ENCODE results near the gene EPS15. TPM values are rescaled to one million over a fixed set of nuclear protein-coding genes. Genes with fewer than 3 reads are reported as not detected.

The EPS15 gene
- total and polyA plus RNA-seq, 2 experiments from 2014 or later, result 14.9 to 46.0 TPM

GRCh38 chr1:51425955-51426354 is 93.1 kb downstream of the EPS15 start:
- Histone ChIP-seq H3K4me3 (no peak overlapping the region), H3K27me3 (no peaks in the 10 kb centered on the region), H3K4me1 (ENCODE audit: insufficient read depth) (no peaks in the 10 kb centered on the region), H2AFZ (no peak overlapping the region), H4K20me1 (ENCODE audit: insufficient read depth, poor library complexity, severe bottlenecking) (no peaks in the 10 kb centered on the region), H3K9me3 (ENCODE audit: low read depth) (no peaks in the 10 kb centered on the region), H3K36me3 (replicated peaks; ENCODE audit: insufficient read depth, low read depth) (no peaks in the 10 kb centered on the region), H3K27ac (no peak overlapping the region), H3K4me2 (no peak overlapping the region), H3K9me2 (replicated peaks; ENCODE audit: insufficient read depth) (no peaks in the 10 kb centered on the region), H3K79me2 (no peaks in the 10 kb centered on the region)
- 85% methylated on average over 3 of the region's 3 CpGs for WGBS (ENCODE audit: low lambda C conversion rate, missing lambda C conversion rate)
- no peak for DNase-seq (ENCODE audit: low spot score)
- no peak for TF ChIP-seq CTCF (IDR thresholded peaks at IDR 0.05; ENCODE audit: poor library complexity)
- no peak for TF ChIP-seq EZH2 (IDR thresholded peaks at IDR 0.05; ENCODE audit: borderline replicate concordance)
- TF ChIP-seq EZH2phosphoT487 (IDR thresholded peaks at IDR 0.05; ENCODE audit: low read depth, severe bottlenecking, unreplicated experiment), result no peak

- no peak for DNase-seq (ENCODE audit: low spot score)
- no peak overlapping the region for H3K4me3 ChIP-seq
- H3K9me3 ChIP-seq (ENCODE audit: low read depth), result no peaks in the 10 kb centered on the region
- H3K27me3 ChIP-seq, result no peaks in the 10 kb centered on the region
- WGBS (ENCODE audit: low lambda C conversion rate, missing lambda C conversion rate), result 100% methylated on average over 1 of the region's 1 CpG
- no peaks in the 10 kb centered on the region for H3K9me2 ChIP-seq (replicated peaks; ENCODE audit: insufficient read depth)
- no peak overlapping the region for H3K27ac ChIP-seq
- H4K20me1 ChIP-seq (ENCODE audit: insufficient read depth, poor library complexity, severe bottlenecking), result no peaks in the 10 kb centered on the region
- H3K4me1 ChIP-seq (ENCODE audit: insufficient read depth), result no peaks in the 10 kb centered on the region
- H2AFZ ChIP-seq, result no peak overlapping the region
- TF ChIP-seq EZH2phosphoT487 (IDR thresholded peaks at IDR 0.05; ENCODE audit: low read depth, severe bottlenecking, unreplicated experiment) (no peak), EZH2 (IDR thresholded peaks at IDR 0.05; ENCODE audit: borderline replicate concordance) (no peak), CTCF (IDR thresholded peaks at IDR 0.05; ENCODE audit: poor library complexity) (no peak)
- no peaks in the 10 kb centered on the region for H3K36me3 ChIP-seq (replicated peaks; ENCODE audit: insufficient read depth, low read depth)
- H3K79me2 ChIP-seq, result peaks cover 1% of the 10 kb centered on the region
- no peak overlapping the region for H3K4me2 ChIP-seq
These were observed 93.8 kb downstream of the EPS15 start for GRCh38 chr1:51425273-51425672.

GRCh38 chr1:51423073-51423821 is 95.8 kb downstream of the EPS15 start:
- H3K36me3 ChIP-seq (replicated peaks; ENCODE audit: insufficient read depth, low read depth), result no peaks in the 10 kb centered on the region
- H3K27ac ChIP-seq, result no peak overlapping the region
- no peaks in the 10 kb centered on the region for H3K27me3 ChIP-seq
- H2AFZ ChIP-seq, result no peak overlapping the region
- TF ChIP-seq EZH2 (IDR thresholded peaks at IDR 0.05; ENCODE audit: borderline replicate concordance) (no peak), CTCF (IDR thresholded peaks at IDR 0.05; ENCODE audit: poor library complexity) (no peak), EZH2phosphoT487 (IDR thresholded peaks at IDR 0.05; ENCODE audit: low read depth, severe bottlenecking, unreplicated experiment) (no peak)
- H3K4me1 ChIP-seq (ENCODE audit: insufficient read depth), result no peaks in the 10 kb centered on the region
- H3K4me3 ChIP-seq, result no peak overlapping the region
- H3K9me2 ChIP-seq (replicated peaks; ENCODE audit: insufficient read depth), result no peaks in the 10 kb centered on the region
- peaks cover 10% of the 10 kb centered on the region for H3K79me2 ChIP-seq
- H4K20me1 ChIP-seq (ENCODE audit: insufficient read depth, poor library complexity, severe bottlenecking), result no peaks in the 10 kb centered on the region
- no peaks in the 10 kb centered on the region for H3K9me3 ChIP-seq (ENCODE audit: low read depth)
- H3K4me2 ChIP-seq, result peak overlapping the region; percentile 14
- WGBS (ENCODE audit: low lambda C conversion rate, missing lambda C conversion rate), result 54% methylated on average over 7 of the region's 7 CpGs
- DNase-seq (ENCODE audit: low spot score), result no peak

All from hepatocyte (in vitro differentiated cells).